HG03432 (cell line): ENCODE data around the gene HOXB4.
A peak's percentile ranks its signal among the peaks of the same experiment; 100 is the strongest.

Experiments
- ATAC-seq: cut with Tn5 transposase; IDR thresholded peaks from one replicate; pipeline ENCODE4 v1.9.1; 2021; ENCODE audit warnings: mild to moderate bottlenecking, moderate library complexity; ENCODE audit not compliant: unreplicated experiment

The HOXB4 gene

DNA sequence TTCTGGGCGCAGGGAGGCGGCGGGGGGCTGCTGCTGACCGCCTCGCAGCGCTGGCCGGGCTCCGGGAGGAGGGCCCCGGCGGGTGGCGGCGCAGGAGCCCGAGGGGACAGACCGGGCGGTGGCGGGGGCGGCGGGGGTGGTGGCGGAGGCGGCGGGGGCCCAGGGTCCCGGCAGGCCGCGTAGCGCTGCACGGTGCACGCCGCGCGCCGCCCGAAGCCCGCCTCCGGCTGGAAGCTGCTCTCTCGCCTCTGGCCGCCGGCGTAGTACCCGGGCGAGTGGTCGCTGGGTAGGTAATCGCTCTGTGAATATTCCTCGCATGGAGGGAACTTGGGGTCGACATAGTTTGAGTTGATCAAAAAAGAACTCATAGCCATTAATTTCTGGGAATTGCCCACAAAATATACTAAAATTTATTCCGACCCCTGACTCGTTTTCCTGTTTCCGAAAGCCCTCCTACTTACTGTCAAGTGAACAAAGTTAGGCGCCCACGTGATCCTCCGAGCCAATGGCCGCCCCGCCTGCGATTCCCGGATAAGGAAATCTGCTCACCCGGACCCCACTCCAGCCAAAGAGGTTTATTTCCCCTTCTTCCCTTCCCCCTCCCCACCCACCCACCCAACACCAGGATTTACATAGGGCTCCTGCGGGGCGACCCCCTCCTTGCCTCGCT, at the start of gene HOXB4:
HOXB4 (minus strand) TSS at position 405 of the 670 bp plus-strand sequence; CDS start at position 374, 31 bp downstream.
- ATAC-seq, result peak; percentile 42

DNA sequence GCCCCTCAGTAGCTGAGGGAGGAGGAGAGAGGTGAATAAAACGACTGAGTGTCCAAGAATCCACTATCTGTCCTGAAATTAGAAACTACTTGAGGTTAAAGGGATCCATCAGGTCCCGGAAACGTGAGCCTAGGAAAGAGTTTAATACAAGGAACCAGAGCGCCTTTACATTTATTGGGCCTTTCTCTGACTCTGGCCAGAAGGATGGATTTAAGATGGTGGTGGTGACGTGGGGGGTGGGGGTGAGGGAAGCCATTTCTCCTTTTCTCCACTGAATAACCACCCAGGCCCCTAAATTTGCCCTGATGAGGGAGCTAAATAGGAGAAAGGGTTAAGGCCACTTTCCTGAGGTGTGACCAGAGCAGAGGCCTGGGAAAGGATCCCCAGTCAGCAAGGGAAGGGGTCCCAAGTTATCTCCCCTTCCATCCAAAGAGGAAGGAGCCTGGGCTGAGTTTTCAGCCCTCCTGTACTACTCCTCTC, 49.0 kb upstream of the HOXB4 start:
- no peak for ATAC-seq

DNA sequence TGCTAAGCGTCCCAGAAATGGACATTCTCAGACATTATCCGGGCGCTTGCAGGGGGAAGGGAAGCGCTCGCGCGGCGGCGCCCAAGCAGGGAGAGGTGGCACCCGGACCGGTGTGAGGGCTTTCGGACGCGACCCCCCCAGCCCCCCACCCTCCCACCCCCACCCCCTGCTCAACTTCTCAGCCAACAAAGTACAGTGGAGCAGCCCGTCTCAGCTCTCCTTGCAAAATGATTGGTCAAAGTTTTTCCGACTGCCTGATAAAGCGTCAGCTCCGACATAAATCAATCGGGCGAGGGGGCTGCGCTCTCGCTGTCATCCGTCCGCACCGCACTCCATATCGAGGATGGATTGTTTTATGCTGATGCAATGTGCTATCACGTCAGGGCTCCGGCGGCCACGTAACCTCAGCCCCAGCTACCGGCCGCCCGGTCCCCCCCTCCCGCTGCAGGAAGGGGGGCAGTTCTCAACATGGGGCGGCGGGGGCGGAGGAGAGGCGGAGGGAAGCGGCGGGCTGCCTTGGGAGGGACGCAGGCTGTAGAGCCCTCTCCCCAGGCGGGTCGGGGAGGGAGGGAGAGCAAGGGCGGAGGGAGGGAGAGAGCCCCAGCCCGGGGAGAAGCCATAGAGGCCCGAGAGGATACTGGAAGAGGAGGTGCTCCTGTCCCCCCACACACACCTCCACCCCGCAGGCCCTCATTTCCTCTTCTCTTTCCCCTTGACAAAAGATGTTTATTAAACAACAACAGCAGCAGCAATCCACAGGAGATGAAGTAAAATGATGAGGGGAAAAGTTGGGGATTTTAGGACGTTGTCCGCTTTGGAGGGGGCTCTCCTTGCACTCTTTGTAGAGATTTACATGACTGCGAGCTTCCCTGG, 48.3 kb upstream of the HOXB4 start, which contains the start of gene HOXB9:
HOXB9 (minus strand) TSS at position 114 of the 873 bp plus-strand sequence; CDS start at position 25, 89 bp downstream.
- ATAC-seq, result no peak

DNA sequence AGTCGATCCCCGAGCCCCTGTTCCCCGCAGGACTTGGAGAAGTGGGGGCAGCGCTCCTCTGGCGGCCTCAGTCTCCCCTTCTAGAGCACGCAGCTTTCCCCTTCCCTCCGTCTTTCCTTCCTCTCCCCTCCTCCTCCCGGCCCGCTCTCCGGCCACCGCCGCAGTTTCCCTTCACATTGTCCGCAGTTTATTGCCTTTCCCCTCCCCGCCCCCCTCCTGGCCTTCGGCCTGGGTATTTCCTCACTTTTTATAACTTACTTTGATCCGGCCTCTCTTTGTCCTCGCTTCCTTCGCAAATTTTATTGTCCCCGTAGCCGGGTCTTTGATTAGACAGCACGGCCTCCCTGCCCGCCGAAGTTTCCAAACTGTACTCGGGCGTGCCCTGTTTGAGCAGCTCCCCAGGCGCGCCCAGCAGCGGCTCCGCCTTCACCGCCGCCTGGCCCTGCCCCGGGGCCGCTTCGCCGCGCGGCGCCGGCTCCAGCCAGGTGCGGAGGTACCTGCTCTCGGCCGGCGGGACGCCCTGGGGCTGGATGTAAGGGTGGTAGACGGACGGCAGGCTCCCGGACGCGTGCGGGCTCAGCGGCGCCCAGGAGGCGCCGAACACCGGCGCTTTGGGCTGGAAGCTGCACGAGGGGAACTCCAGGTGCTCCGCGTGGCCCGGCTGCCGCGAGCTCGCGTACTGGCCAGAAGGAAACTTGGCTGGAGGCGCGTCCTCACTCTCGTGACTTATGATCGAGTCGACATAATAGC, 47.5 kb upstream of the HOXB4 start:
- no peak for ATAC-seq

DNA sequence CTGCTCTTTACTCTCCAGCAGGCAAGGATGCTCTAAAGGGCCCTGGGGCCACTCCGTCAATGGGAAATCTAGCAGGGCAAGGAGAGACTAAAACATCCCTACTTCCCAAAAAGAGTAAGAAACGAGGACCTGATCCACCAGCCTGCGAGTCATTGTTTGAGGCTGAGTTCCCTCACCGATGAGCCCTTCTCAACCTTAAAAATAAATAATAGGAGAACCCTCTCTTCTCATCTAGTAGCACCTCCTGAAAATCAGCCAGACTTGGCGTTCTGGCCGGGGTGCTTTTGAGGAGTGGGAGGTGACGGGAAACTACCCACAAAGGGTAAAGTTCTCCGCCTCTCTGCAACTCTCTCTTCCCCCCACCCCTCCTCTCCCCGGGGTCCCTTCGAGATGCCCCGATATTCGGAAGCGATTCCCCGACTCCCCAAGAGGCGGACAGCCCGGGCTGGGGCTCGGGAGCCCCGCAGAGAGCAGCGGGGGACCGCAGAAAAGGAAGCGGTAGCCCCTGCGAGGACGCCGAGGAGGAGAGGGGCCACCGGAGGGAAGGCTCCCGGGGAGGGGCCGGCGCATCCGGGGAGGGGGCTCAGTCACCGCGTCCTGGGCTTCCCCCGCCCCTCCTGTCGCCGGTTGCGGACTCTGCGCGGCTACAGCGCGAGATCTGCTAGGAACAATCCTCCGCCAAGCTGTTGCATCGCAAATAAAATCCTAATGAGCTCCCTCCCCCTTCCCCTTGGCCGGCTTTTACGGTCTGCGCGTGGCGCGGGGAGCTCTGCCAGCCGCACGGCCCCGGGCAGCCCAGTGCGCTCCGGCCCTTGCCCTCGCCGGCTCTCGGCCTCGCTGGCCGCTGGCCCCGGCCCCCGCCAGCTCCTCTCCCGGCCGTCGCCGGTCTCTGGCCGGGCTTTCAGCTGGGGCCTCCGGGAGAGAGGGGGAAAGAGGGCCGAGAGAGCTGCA, 46.7 kb upstream of the HOXB4 start:
- ATAC-seq, result no peak

DNA sequence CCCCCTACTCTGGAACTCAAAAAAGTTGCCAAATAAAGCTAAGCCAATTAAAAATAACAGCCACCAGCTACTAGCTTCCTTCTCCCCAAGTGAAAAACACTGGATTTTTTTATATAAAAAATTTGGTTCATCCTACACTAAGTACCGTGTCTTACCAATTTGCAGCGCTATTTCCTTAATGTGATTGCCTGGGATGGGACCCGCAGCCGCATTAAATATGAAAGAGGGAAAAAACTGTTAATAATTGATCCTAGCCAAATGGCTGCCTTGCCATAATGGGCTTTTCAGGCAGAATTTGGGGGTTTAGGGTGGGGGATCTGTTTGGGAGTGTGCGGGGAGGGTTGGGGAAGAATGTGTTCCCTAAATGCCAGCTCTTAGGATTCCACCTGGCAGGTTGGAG, 46.0 kb upstream of the HOXB4 start:
- no peak for ATAC-seq

DNA sequence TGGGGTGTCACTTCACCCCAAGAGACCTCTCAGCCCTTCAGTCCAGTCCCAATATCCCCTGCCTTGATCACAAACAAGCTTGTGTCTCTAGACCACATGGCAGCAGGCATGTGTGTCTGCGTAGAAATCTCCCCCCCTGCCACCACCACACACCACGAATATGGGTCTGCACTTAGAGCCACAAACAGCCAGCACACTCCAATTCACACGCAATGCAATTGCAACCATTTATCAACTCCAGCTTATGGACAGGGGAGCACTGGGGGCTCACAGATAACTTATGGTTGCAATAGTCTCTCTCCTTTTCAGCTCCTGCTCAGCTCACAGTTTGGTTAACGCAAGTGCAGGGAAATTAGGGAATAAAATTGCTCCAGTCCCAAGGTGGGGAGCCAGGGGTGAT, 45.4 kb upstream of the HOXB4 start:
- no peak for ATAC-seq

DNA sequence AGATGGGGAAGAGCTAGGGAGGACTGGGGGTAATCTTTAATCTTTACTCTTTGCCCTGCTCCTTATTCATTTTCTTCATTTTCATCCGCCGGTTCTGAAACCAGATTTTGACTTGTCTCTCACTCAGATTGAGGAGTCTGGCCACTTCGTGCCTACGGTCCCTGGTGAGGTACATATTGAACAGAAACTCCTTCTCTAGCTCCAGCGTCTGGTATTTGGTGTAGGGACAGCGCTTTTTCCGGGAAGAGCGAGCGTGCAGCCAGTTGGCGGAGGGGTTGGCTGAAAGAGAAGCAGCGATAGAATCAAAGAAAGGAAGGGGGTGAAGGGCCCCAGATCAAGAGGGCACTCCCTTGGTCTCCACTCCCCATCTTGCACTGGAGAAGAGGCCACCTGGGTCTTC, 44.7 kb upstream of the HOXB4 start:
- ATAC-seq, result no peak

DNA sequence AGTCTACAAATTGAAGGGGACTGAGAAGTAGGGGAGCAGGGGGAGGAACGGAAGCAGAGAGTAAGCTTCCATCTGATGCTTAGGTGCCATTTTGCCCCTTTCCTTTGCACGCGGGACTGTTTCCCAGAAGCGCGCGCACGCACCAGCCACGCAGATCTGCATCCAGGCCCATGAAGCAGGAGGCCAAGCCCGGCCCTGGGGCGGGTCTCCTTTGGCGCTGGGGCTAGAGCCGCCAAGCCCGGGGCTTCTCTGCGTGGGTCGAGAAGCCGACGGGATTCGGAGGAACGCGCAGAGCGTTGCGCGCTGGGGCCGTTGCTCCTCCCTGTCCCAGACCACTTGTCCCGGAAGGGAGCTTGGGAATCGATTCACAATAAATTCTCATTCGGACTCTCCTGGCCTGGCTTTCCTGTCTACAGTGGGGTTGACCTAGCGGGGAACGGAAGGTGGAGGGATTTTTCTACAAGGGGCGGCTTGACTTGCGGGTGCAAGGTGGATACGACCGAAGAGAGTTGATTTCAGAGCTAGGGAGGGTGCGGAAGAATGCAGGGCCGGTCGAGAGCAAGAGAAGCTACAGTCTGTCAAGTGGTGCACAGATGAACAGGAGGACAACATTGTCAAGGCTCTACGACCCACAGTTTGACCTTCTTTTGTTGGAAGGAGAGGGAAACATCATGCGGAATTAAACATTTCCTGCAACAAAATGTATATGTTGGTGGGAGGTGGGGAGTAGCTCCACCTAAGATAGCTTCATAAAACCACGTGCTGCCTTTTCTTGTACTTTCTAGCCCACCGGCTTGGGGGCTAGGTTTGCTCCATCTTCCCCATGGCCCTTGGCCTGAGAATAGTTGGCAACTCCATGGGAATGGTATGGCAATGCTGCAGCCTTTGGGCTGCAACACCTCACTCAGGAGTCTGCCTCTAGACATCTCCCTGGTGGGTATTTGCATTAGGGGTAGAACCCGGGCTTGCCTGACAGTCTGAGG, 43.6 kb upstream of the HOXB4 start:
- no peak for ATAC-seq

DNA sequence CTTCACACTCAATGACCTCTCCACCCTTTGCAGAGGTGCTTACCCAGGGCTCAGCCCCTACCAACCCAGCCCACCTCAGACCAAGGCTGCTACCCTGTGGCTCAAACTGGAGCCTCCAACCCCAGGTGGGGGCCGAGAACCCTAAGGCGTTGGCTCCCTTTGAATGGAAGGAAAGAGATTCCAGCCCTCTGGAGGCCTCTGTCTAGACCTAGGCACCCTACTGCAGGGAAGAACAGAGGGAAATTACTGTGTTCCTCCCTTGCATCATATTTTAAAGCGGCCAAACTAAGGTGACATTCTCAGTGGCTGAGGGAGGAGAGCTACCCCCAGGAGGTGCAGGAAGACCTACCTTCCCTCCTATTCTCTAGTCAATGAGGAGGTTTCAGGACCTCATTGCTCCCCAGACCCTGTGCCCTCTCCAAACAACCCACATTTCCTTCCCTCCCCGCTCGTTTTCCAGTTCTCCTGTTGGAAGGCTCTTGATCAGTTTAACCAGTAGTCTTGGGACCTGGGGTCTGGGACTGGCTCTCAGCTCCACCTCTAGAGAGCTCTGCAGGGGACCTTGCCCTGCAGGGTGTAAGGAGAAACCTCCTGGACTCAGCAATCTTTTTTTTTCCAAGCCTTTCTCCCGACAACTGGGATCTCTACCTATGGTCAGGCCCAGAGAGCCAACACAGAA, 42.5 kb upstream of the HOXB4 start:
- ATAC-seq, result no peak

DNA sequence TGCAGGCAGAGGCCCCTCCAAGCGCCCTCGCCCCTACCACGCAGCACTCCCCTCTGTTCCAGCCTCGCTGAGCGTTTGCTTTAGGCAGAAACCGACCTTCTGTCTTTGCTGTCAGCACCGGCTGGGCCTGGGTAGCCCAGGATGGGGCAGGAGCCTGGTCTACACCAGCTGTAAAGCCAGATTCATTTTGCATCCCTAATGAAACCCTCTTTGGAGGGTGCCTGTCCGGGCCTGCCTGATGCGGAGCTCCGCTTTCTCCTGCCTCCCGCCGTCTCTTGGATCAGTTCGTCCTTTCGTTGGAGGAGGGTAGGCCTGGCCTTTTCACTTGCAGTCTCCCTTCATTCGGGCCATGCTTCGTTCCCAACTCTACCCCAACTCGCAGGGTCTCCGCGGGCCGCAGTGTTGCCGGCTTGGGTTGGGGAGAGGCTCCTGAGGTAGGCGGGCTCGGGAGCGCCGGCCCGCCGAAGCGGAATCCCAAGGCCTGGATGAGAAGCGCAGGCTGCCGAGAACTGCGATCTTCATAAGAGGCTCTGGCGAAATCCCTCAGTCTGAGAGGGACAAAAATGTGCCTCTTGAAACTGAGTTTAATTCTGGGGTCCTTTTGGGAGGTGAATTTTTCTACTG, 41.8 kb upstream of the HOXB4 start:
- ATAC-seq, result no peak

DNA sequence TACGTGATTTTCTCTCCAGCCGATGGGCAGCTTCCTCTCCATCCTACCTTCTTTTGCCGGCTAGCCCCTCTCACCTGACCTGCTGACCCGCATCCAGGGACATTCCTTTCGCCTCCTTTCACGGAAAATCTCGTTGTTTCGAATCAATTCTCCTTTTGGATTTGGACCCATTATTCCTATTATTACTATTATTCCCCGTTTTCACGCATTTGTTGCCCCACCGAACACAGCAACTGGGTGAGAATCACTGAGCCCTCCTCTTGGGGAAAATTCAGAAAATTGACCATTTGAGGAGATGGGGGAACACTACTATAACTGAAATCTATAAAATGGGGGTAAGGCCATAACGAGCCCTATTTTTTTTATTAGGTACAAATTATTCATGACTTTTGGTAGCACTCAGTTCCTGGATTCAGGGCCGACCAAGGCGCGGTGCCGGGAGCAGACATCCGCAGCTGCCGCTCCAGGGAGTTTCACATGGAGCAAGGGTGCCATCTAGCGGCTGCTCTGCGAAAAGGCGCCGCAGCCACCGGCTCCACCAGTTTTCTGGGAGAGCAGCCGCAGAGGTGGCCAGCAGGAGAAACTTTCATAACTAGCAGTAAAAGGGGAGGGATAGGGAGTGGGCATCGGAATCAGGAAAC, 40.2 kb upstream of the HOXB4 start:
- ATAC-seq, result no peak

DNA sequence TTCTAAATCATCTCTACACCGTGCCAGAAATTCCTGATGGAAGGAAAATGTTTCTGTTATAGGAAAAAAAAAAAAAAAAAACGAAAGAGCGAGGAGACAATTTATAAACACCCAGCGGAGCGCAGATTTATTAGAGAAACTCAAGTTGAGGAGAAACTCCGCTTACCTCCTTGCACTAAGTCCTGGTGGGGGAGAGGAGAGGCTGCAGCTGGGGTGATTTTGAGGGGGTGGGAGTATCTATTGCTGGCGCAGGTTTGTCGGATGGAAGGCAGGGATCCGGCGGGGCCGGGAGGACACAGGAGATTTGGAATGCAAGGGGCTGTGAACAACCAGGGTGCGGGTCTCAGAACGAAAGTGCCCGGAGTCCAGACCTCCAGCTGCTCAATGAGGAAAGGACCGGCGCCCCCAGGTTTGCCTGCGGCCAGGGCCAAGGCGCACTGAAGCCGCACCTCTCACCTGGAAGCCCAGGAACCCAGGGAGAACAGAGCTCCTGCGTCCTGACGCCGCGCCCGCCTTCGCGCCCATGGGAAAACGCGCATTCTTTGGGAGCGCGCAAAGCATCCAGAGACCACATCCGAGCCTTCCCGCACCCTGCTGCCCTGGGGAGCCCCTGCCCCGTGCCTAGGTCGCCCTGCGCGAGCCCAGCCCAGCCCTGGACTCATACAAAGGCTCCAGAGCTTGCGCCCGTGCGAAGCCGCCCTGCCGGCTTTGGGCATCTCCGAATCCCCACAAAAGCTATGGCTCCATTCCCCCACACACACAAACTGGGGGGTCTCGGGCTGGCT, 39.5 kb upstream of the HOXB4 start:
- ATAC-seq, result no peak

DNA sequence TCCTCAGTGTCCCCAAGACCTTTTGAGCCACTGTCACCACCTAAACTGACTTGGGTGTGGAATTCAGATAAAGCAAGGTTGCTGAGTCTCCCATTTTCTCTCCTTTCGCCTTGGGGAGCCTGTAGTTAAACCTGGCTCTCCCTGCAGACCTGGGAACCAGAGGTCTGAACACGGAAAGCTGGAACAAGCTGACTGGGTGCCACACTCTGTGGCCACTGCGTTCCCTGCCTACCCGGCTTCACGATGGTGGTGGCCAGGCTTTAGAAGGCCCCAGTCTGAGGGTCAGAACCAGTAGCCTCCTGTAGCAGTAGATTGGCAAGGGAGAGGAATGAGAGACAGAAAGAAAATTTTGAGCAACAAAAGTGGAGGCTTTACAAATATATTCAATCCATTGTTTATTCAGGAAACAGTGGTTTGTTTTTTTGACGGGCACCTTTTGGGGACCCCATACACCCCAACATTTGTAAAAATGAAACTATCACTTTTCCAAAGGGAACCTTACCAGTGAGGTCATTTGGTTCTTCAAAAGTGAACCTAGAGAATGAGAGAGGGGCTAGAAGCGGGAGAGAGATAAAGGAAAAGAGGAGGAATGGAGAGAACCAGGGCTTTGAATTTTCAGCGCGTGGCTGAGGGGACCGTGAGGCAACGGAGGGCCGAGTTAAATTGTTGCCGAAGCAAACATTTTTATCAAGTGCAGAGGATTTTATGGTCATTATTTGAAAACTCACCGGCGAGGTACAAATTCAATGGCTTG, 38.7 kb upstream of the HOXB4 start:
- ATAC-seq, result no peak

DNA sequence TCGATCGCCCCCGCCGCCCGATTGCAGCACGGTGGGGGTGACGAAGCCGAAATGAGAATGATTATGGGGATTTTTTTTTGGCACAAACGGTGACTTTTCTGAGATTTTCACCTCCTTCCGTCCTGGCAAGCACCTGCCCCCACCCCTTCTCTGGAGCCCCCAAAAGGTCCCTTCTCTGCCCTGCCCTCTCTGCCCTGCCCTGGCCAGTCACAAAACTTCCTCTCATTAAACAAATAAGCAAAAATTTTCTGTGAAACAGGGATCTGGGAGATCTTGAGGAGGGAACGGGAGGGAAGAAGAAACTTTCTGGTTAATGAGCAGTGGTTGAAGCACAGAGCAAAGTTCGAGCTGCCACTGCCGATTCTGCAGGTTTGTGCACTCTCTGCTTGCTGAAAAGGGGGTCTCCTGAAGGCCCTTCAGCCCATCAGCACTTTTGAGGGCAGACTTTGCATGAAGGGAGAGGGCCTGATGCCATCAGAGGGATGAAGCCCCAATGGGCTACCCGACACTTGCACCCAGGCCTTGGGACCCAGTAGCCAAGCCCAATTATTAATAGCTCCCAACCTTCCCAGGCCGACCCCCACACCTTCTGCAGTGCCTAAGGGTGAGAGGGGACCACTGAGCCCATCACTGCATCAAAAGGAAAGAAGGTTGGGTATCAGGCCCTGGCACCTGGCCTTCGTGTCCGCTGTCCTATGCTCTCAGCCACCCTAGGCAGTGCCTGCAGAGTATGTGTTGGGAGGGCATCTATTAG, 38.0 kb upstream of the HOXB4 start:
- ATAC-seq, result no peak
